H1 (cell line): ENCODE data around the gene CST6. TPM values are rescaled to one million over a fixed set of nuclear protein-coding genes. Genes with fewer than 3 reads are reported as not detected.

Source experiments
- ASH2L ChIP-seq: fragments of 200-600, 300-600 bp; sonication (generic); IDR thresholded peaks from one replicate; pipeline ENCODE4 v1.7.1; 2017; ENCODE audit warnings: low read length
- BACH1 ChIP-seq: IDR thresholded peaks from 2 replicates; pipeline ENCODE4 v1.6.1; 2012; ENCODE audit warnings: low read length, improper control_type of control experiment
- CBX8 ChIP-seq: fragments of 300-800, 300-1000 bp; sonication (generic); IDR thresholded peaks from 2 replicates; pipeline ENCODE4 v1.7.1; 2016; ENCODE audit warnings: low read depth, low read length, borderline replicate concordance
- EGR1 ChIP-seq: IDR thresholded peaks from 2 replicates; pipeline ENCODE4 v1.6.1; 2011; ENCODE audit warnings: low read depth, low read length, borderline replicate concordance
- EZH2 ChIP-seq: fragments of 200-600 bp; sonication (generic); IDR thresholded peaks from 2 replicates; pipeline ENCODE4 v1.7.1; 2012; ENCODE audit warnings: low read depth, mild to moderate bottlenecking, moderate library complexity, low read length, inconsistent platforms; ENCODE audit not compliant: severe bottlenecking
- HDAC2 ChIP-seq, 2 experiments: fragments of 300-600 bp in 1 of 2; sonication (generic) in 1 of 2; IDR thresholded peaks; 2 replicates each; pipeline ENCODE4 v1.6.1; 2011 to 2012; ENCODE audit warnings: low read depth in 2 of 2, low read length in 2 of 2, mild to moderate bottlenecking in 2 of 2, moderate library complexity in 2 of 2, borderline replicate concordance in 1 of 2, inconsistent platforms in 1 of 2
- KDM5A ChIP-seq: fragments of 200-600 bp; IDR thresholded peaks from 2 replicates; pipeline ENCODE4 v1.7.1; 2012; ENCODE audit warnings: mild to moderate bottlenecking, low read length, inconsistent platforms, mixed read lengths
- MAFK ChIP-seq: IDR thresholded peaks from 2 replicates; pipeline ENCODE4 v1.6.1; 2012; ENCODE audit warnings: low read depth, mild to moderate bottlenecking, improper control_type of control experiment, low read length
- RAD21 ChIP-seq, 2 experiments: IDR thresholded peaks in 1 of 2; conservative IDR thresholded peaks in 1 of 2; 2 replicates each; pipeline ENCODE4 v1.6.1; 2011; ENCODE audit warnings: low read depth in 2 of 2, low read length in 2 of 2, improper control_type of control experiment in 1 of 2, inconsistent platforms in 1 of 2, mild to moderate bottlenecking in 1 of 2, moderate library complexity in 1 of 2
- RFX5 ChIP-seq: IDR thresholded peaks from 2 replicates; pipeline ENCODE4 v1.6.1; 2011; ENCODE audit warnings: low read depth, low read length, improper control_type of control experiment, borderline replicate concordance
- RNF2 ChIP-seq: fragments of 200-900, 300-1000 bp; sonication (generic); IDR thresholded peaks from 2 replicates; pipeline ENCODE4 v1.7.1; 2016; ENCODE audit warnings: borderline replicate concordance, low read depth, mild to moderate bottlenecking, antibody characterized with exemption, low read length; ENCODE audit not compliant: poor library complexity, severe bottlenecking; ENCODE audit errors: missing control alignments
- RXRA ChIP-seq: IDR thresholded peaks from 2 replicates; pipeline ENCODE4 v1.6.1; 2011; ENCODE audit warnings: low read depth, mild to moderate bottlenecking, low read length, moderate library complexity; ENCODE audit not compliant: insufficient read depth
- SP1 ChIP-seq: IDR thresholded peaks from 2 replicates; pipeline ENCODE4 v1.6.1; 2011; ENCODE audit warnings: low read depth, low read length
- TAF1 ChIP-seq: IDR thresholded peaks from 2 replicates; pipeline ENCODE4 v1.6.1; 2011; ENCODE audit warnings: mild to moderate bottlenecking, low read depth, low read length
- TBP ChIP-seq: IDR thresholded peaks from 2 replicates; pipeline ENCODE4 v1.6.1; 2011; ENCODE audit warnings: low read depth, low read length, improper control_type of control experiment
- TCF12 ChIP-seq: IDR thresholded peaks from 2 replicates; pipeline ENCODE4 v1.6.1; 2011; ENCODE audit warnings: low read depth, mild to moderate bottlenecking, low read length
- polyA plus RNA-seq, 7 experiments: library from polyadenylated mRNA; depleted of rRNA in 3 of 7; stranded (reverse) in 5 of 7; unstranded in 2 of 7; fragments of >200 nt in 5 of 7; fragments of 200-250 nt in 2 of 7; gene quantifications; 1 replicate in 5 of 7; 2 replicates in 1 of 7; 4 replicates in 1 of 7; pipeline versions ENCODE4 v1.2.1 to v1.2.3, GENCODE V29; 2011 to 2013; ENCODE audit warnings: missing spikeins in 2 of 7, mixed read lengths in 2 of 7
- total RNA-seq: library from RNA; stranded (reverse); fragmentation: NEBNext Ultra II Directional; extraction: Animal tissue kit (Norgen Biotek cat#: 25700); gene quantifications from 2 replicates; pipeline ENCODE4 v1.2.1, GENCODE V29; 2021
- TF ChIP-seq, protein P1 (sequence below): IDR thresholded peaks from 2 replicates; pipeline ENCODE4 v1.6.1; 2011; ENCODE audit warnings: low read length, improper control_type of control experiment
- TF ChIP-seq, protein P2 (sequence below): IDR thresholded peaks from 2 replicates; pipeline ENCODE4 v1.6.1; 2011; ENCODE audit warnings: low read depth, mild to moderate bottlenecking, low read length; ENCODE audit not compliant: insufficient read depth
- TF ChIP-seq, protein P3 (sequence below), 3 experiments: IDR thresholded peaks; 1 replicate in 2 of 3; 2 replicates in 1 of 3; pipeline versions ENCODE4 v1.5.1 to v1.6.1; 2011; ENCODE audit warnings: low read length in 3 of 3, mild to moderate bottlenecking in 3 of 3, inconsistent platforms in 2 of 3, low read depth in 1 of 3, moderate library complexity in 1 of 3; ENCODE audit not compliant: insufficient read depth in 1 of 3; ENCODE audit errors: control extremely low read depth in 1 of 3
- TF ChIP-seq, protein P4 (sequence below): IDR thresholded peaks from 2 replicates; pipeline ENCODE4 v1.6.1; 2012; ENCODE audit warnings: inconsistent platforms

Gene CST6
- total and polyA plus RNA-seq, 2 of the 8 experiments (the other 6 are each of a cell fraction or from before 2014, with no cell fraction given), result 1.6 to 7.6 TPM

DNA sequence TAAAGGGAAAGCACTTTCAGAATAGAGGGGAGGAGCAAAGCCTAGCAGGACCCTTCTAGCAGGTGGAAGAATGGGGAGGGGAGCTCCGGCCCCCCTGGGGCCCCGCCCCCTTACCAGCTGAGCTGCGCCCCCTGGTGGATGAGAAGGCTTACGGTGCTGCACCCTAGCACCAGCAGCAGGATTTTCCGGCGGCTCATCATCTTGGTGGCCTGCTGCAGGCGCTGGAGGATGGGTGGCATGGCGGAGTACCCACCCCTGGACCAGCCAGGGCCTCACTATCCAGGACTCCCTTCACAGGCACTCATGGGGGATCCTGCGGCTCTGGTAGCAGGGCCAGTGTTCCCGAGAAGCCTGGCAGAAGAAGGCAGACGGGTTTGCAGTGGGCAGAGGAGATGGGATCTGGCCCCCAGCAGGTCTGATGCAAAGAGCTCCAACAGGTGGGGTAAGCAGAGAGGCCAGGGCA is 33.4 kb downstream of the CST6 start (continued):
- TF ChIP-seq ASH2L (peak; percentile 44), EGR1 (peak; percentile 63; the same call in 1 of the 2 replicates), KDM5A (no peak), BACH1 (no peak), RAD21 (IDR thresholded peaks at IDR 0.05 in 1 of 2, conservative IDR thresholded peaks at IDR 0.05 in 1 of 2; ENCODE audit: low read depth in 2 of 2, low read length in 2 of 2) (peak; percentile 44 to 63), EZH2 (no peak), TCF12 (peak; percentile 64; the same call in 1 of the 2 replicates), RFX5 (no peak), TAF1 (no peak), RXRA (peak; percentile 47; the same call in 1 of the 2 replicates), TBP (no peak), RNF2 (no peak), CBX8 (no peak), SP1 (peak; percentile 92), MAFK (no peak), HDAC2 (IDR thresholded peaks at IDR 0.05; ENCODE audit: borderline replicate concordance in 1 of 2, low read depth in 2 of 2, low read length in 2 of 2) (no peak)
- TF ChIP-seq, protein P1, sequence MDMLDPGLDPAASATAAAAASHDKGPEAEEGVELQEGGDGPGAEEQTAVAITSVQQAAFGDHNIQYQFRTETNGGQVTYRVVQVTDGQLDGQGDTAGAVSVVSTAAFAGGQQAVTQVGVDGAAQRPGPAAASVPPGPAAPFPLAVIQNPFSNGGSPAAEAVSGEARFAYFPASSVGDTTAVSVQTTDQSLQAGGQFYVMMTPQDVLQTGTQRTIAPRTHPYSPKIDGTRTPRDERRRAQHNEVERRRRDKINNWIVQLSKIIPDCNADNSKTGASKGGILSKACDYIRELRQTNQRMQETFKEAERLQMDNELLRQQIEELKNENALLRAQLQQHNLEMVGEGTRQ, result no peak
- TF ChIP-seq, protein P2, sequence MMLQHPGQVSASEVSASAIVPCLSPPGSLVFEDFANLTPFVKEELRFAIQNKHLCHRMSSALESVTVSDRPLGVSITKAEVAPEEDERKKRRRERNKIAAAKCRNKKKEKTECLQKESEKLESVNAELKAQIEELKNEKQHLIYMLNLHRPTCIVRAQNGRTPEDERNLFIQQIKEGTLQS, result peak; percentile 44; the same call in 1 of the 2 replicates
- TF ChIP-seq, protein P3, sequence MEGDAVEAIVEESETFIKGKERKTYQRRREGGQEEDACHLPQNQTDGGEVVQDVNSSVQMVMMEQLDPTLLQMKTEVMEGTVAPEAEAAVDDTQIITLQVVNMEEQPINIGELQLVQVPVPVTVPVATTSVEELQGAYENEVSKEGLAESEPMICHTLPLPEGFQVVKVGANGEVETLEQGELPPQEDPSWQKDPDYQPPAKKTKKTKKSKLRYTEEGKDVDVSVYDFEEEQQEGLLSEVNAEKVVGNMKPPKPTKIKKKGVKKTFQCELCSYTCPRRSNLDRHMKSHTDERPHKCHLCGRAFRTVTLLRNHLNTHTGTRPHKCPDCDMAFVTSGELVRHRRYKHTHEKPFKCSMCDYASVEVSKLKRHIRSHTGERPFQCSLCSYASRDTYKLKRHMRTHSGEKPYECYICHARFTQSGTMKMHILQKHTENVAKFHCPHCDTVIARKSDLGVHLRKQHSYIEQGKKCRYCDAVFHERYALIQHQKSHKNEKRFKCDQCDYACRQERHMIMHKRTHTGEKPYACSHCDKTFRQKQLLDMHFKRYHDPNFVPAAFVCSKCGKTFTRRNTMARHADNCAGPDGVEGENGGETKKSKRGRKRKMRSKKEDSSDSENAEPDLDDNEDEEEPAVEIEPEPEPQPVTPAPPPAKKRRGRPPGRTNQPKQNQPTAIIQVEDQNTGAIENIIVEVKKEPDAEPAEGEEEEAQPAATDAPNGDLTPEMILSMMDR (IDR thresholded peaks at IDR 0.05; ENCODE audit: control extremely low read depth in 1 of 3, insufficient read depth in 1 of 3, low read depth in 1 of 3, low read length in 3 of 3), result peak; percentile 95 to 97 (median 96)
- TF ChIP-seq, protein P4, sequence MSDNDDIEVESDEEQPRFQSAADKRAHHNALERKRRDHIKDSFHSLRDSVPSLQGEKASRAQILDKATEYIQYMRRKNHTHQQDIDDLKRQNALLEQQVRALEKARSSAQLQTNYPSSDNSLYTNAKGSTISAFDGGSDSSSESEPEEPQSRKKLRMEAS, result 0 out of 2 replicates have a peak, but pooled peaks have one; percentile 31
